Heart right ventricle (tissue), 16 donors: ENCODE data around the gene NR4A1. TPM values are rescaled to one million over a fixed set of nuclear protein-coding genes. Genes with fewer than 3 reads are reported as not detected.

Source experiments
- ATAC-seq, 8 donors: fragments of 200-7000 bp; cut with Tn5 transposase; one replicate each; pipeline ENCODE4 v1.9.1; 2020; ENCODE audit warnings: mild to moderate bottlenecking in 8 of 8, moderate library complexity in 8 of 8, moderate number of reproducible peaks in 1 of 8
- DNase-seq, 2 donors: peaks; one replicate each; pipeline ENCODE4 v3.0.0-alpha.2; 2020
- H3K27ac ChIP-seq, 10 donors: fragments of 200-600 bp; sonication (generic) in 2 of 10; one replicate each; pipeline versions ENCODE4 v1.5.0 to v1.8.0; 2020 to 2022; ENCODE audit warnings: mild to moderate bottlenecking in 3 of 10
- H3K27me3 ChIP-seq, 7 donors: fragments of 200-600 bp; one replicate each; pipeline ENCODE4 v1.8.0; 2021 to 2022; ENCODE audit warnings: mild to moderate bottlenecking in 2 of 7
- H3K36me3 ChIP-seq, 9 donors: fragments of 200-600 bp; sonication (generic) in 1 of 9; one replicate each; pipeline versions ENCODE4 v1.5.0 to v1.8.0; 2020 to 2022; ENCODE audit warnings: mild to moderate bottlenecking in 2 of 9
- H3K4me1 ChIP-seq, 9 donors: fragments of 200-600 bp; sonication (generic) in 1 of 9; one replicate each; pipeline versions ENCODE4 v1.5.0 to v1.8.0; 2020 to 2022; ENCODE audit warnings: mild to moderate bottlenecking in 4 of 9
- H3K4me3 ChIP-seq, 10 donors: fragments of 200-600 bp; sonication (generic) in 2 of 10; one replicate each; pipeline versions ENCODE4 v1.5.0 to v1.8.0; 2020 to 2022; ENCODE audit warnings: mild to moderate bottlenecking in 7 of 10, moderate library complexity in 2 of 10
- H3K9me3 ChIP-seq, 11 donors: fragments of 200-600 bp in 10 of 11; sonication (generic) in 2 of 11; one replicate each; pipeline versions ENCODE4 v1.5.0 to v1.8.0; 2013 to 2022; ENCODE audit warnings: mild to moderate bottlenecking in 2 of 11, control low read depth in 1 of 11, moderate library complexity in 1 of 11
- CTCF ChIP-seq, 9 donors: fragments of 200-600 bp; sonication (generic) in 2 of 9; IDR thresholded peaks; one replicate each; pipeline versions ENCODE4 v1.5.0 to v1.8.0; 2021 to 2022; ENCODE audit warnings: antibody characterized with exemption in 9 of 9, mild to moderate bottlenecking in 5 of 9, moderate library complexity in 1 of 9
- WGBS, 2 donors: extraction: QIAGEN DNeasy Blood & Tissue Kit; methylation state at CpG; one replicate each; pipeline ENCODE4 v1.1.7; 2013; ENCODE audit warnings: inconsistent platforms in 1 of 2; 5-methylcytosine and 5-hydroxymethylcytosine counted together
- intact Hi-C, 10 donors: fragments of 100-400 bp; cut with DNase I; formaldehyde crosslinking; loops; one replicate each; pipeline versions ENCODE4 v1.11.1 to v1.14.2; 2022
- polyA plus RNA-seq, 2 donors: library from polyadenylated mRNA; stranded (reverse); fragments of 200-250 nt; gene quantifications; one replicate each; pipeline ENCODE4 v1.2.3, GENCODE V29; 2013
- total RNA-seq, 10 donors: library from RNA; stranded (reverse); fragmentation: NEBNext Ultra II Directional in 3 of 10; extraction: Animal tissue kit (Norgen Biotek cat#: 25700) in 3 of 10; gene quantifications; one replicate each; pipeline versions ENCODE4 v1.2.1 to v1.2.4, GENCODE V29; 2021 to 2023
- donor health status: Arrhythmogenic right ventricular cardiomyopathy.
- donor health status: ischemic (EF 13 %, LVEDD 7.1; RV severe dilation, severe dysfunction).
- donor health status: healthy with polysubstance abuse.
- donor health status: DM: no; HTN: yes; CAD: no.
- donor health status: DM: no; HTN: no; CAD: no.
- donor health status: ischemic (EF 25% LVEDD 6.9; RV normal size, moderate dysfunction).
- donor health status: ischemic (EF 25% LVEDD 5.7; RV mildly dilated, moderate dysfunction).
- donor health status: healthy.
- donor health status: DM: yes; HTN: yes; CAD: no.
- donor health status: Ischemic cardiomyopathy.
- donor health status: ischemic (EF 35%, LVEDD 5.7; RV mildly dilated, moderate dysfunction).
- donor health status: nonischemic (EF 11% LVEDD 7.7; RV severe dilation, severe dysfunction).
- donor health status: DM: yes; HTN: yes; CAD: no.
- donor health status: PGD.
- donor health status: ischemic (EF 29% LVEDD 5.4; RV normal size, mild dysfunction).
- donor health status: nonischemic (EF 23%, LVEDD 6.1; RV moderate dilation, normal function).

The NR4A1 gene
- total and polyA plus RNA-seq, 12 donors: 34.6 to 588 (median 99.0) TPM

- H3K27me3 ChIP-seq: peaks cover 0 to 34% (median 21%) of the 10 kb centered on the region in 7 donors
- H3K27ac ChIP-seq: no peak overlapping the region
- peaks cover 9 to 23% (median 20%) of the 10 kb centered on the region in 9 donors for H3K4me1 ChIP-seq
- no peaks in the 10 kb centered on the region for H3K9me3 ChIP-seq
- TF ChIP-seq CTCF (IDR thresholded peaks at IDR 0.05): no peak
- no peaks in the 10 kb centered on the region for H3K36me3 ChIP-seq
- ATAC-seq: no peak
- no peak for DNase-seq
- no peak overlapping the region for H3K4me3 ChIP-seq
- WGBS, 2 donors: 60% methylated on average over 8 to 9 of the region's 9 CpGs
- intact Hi-C loops: loop anchor here in 1 of 10 donors (5.0 kb wide), 1 partner anchor 84 kb away; no protein-coding TSS in a partner anchor
Measured at GRCh38 chr12:52086366-52086765, 35.1 kb downstream of the NR4A1 start.

- DNase-seq (no peak), ATAC-seq (no peak)
- 72% methylated on average over 22 of the region's 22 CpGs for WGBS, 2 donors
- intact Hi-C loops: loop anchor here in 1 of 10 donors (5.0 kb wide), 1 partner anchor 85 kb away; no protein-coding TSS in a partner anchor
- Histone ChIP-seq H3K4me3 (no peak overlapping the region), H3K27ac (no peak overlapping the region), H3K27me3 (peaks cover 0 to 41% (median 27%) of the 10 kb centered on the region in 7 donors), H3K4me1 (peaks cover 7 to 14% (median 12%) of the 10 kb centered on the region in 9 donors), H3K36me3 (no peaks in the 10 kb centered on the region), H3K9me3 (no peaks in the 10 kb centered on the region)
- TF ChIP-seq CTCF (IDR thresholded peaks at IDR 0.05): no peak
Measured at GRCh38 chr12:52086944-52087835, 35.9 kb downstream of the NR4A1 start.

- Histone ChIP-seq H3K9me3 (no peaks in the 10 kb centered on the region), H3K4me1 (peaks cover 2 to 4% (median 2%) of the 10 kb centered on the region in 9 donors), H3K27me3 (peaks cover 0 to 44% (median 27%) of the 10 kb centered on the region in 7 donors), H3K36me3 (no peaks in the 10 kb centered on the region), H3K27ac (no peak overlapping the region), H3K4me3 (no peak overlapping the region)
- whole genome bisulfite sequencing, 2 donors: 79 to 85% methylated on average over 20 of the region's 20 CpGs
- DNase-seq (no peak), ATAC-seq (no peak)
- no peak for TF ChIP-seq CTCF (IDR thresholded peaks at IDR 0.05)
- intact Hi-C loops: loop anchor here in 1 of 10 donors (5.0 kb wide), 1 partner anchor 86 kb away; no protein-coding TSS in a partner anchor
Measured at GRCh38 chr12:52087961-52088820, 36.9 kb downstream of the NR4A1 start.

GRCh38 chr12:52089491-52089890 is 38.2 kb downstream of the NR4A1 start:
- TF ChIP-seq CTCF (IDR thresholded peaks at IDR 0.05): no peak
- Histone ChIP-seq H3K27ac (no peak overlapping the region), H3K9me3 (no peaks in the 10 kb centered on the region), H3K36me3 (no peaks in the 10 kb centered on the region), H3K4me3 (no peak overlapping the region), H3K4me1 (no peaks in the 10 kb centered on the region), H3K27me3 (peaks cover 0 to 44% (median 27%) of the 10 kb centered on the region in 7 donors)
- intact Hi-C loops: loop anchor here in 1 of 10 donors (5.0 kb wide), 1 partner anchor 87 kb away; no protein-coding TSS in a partner anchor
- no peak for ATAC-seq
- WGBS, 2 donors: 79 to 94% methylated on average over 11 of the region's 11 CpGs
- no peak for DNase-seq
